GM10266 (cell line): ENCODE results near the gene EXTL2.

ENCODE experiments used
- DNase-seq: peaks from one replicate; pipeline ENCODE4 v3.0.0; 2012; ENCODE audit errors: extremely low spot score
- CTCF ChIP-seq: IDR thresholded peaks from 2 replicates; pipeline ENCODE4 v1.5.1; 2012; ENCODE audit warnings: mild to moderate bottlenecking, low read depth; ENCODE audit not compliant: control insufficient read depth, insufficient read depth; ENCODE audit errors: missing control alignments

The EXTL2 gene

GRCh38 chr1:100883963-100884362 is 10.7 kb downstream of the EXTL2 start:
- no peak for DNase-seq
- no peak for TF ChIP-seq CTCF

GRCh38 chr1:100882698-100883097 is 11.9 kb downstream of the EXTL2 start:
- DNase-seq, result no peak
- no peak for TF ChIP-seq CTCF

- DNase-seq, result no peak
- TF ChIP-seq CTCF, result no peak
Measured at GRCh38 chr1:100881687-100882086, 13.0 kb downstream of the EXTL2 start.

GRCh38 chr1:100879422-100879821 is 15.2 kb downstream of the EXTL2 start:
- DNase-seq, result no peak
- no peak for TF ChIP-seq CTCF

GRCh38 chr1:100876291-100876690 is 18.4 kb downstream of the EXTL2 start:
- no peak for TF ChIP-seq CTCF
- DNase-seq, result no peak

GRCh38 chr1:100875228-100875627 is 19.4 kb downstream of the EXTL2 start:
- no peak for TF ChIP-seq CTCF
- no peak for DNase-seq

GRCh38 chr1:100874433-100874832 is 20.2 kb downstream of the EXTL2 start:
- no peak for TF ChIP-seq CTCF
- no peak for DNase-seq
